HL-60 (cell line): ENCODE measurements around the gene TNRC6C.

Experiments used
- GABPA ChIP-seq: IDR thresholded peaks from 2 replicates; pipeline ENCODE4 v1.6.1; 2012; ENCODE audit warnings: low read depth
- POLR2AphosphoS5 ChIP-seq: IDR thresholded peaks from 2 replicates; pipeline ENCODE4 v1.6.1; 2012; ENCODE audit warnings: low read depth
- REST ChIP-seq: IDR thresholded peaks from 2 replicates; pipeline ENCODE4 v1.6.1; 2012; ENCODE audit warnings: low read depth; ENCODE audit not compliant: insufficient replicate concordance
- SPI1 ChIP-seq: IDR thresholded peaks from 2 replicates; pipeline ENCODE4 v1.6.1; 2012; ENCODE audit warnings: low read depth, mild to moderate bottlenecking, borderline replicate concordance
- TF ChIP-seq, protein P1 (sequence below): IDR thresholded peaks from one replicate; pipeline ENCODE4 v1.5.1; 2011; ENCODE audit warnings: low read length, control low read depth, inconsistent platforms; ENCODE audit not compliant: insufficient read depth

DNA sequence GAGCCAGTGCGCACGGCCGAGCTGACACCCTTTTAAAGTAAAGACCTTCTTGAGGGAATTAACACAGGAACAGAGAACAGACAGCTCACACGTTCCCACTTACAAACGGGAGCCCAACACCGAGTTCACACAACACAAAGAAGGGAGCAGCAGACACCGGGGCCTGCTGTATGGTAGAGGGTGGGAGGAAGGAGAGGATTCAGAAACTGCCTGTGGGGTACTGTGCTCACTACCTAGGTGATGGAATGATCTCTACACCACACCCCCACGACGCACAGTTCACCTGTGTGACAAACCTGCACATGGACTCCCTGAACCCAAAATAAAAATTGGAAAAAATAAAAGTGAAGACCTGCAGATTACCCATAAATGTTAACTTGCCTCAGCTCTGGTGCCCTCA lies 137.6 kb downstream of the TNRC6C start:
- TF ChIP-seq, protein P1, sequence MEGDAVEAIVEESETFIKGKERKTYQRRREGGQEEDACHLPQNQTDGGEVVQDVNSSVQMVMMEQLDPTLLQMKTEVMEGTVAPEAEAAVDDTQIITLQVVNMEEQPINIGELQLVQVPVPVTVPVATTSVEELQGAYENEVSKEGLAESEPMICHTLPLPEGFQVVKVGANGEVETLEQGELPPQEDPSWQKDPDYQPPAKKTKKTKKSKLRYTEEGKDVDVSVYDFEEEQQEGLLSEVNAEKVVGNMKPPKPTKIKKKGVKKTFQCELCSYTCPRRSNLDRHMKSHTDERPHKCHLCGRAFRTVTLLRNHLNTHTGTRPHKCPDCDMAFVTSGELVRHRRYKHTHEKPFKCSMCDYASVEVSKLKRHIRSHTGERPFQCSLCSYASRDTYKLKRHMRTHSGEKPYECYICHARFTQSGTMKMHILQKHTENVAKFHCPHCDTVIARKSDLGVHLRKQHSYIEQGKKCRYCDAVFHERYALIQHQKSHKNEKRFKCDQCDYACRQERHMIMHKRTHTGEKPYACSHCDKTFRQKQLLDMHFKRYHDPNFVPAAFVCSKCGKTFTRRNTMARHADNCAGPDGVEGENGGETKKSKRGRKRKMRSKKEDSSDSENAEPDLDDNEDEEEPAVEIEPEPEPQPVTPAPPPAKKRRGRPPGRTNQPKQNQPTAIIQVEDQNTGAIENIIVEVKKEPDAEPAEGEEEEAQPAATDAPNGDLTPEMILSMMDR, result no peak
- TF ChIP-seq SPI1 (no peak), REST (no peak), POLR2AphosphoS5 (no peak), GABPA (no peak)
